Body of pancreas (tissue), 4 donors: ENCODE measurements around the gene MCM10.

Experiments
- CTCF ChIP-seq, 7 experiments: fragments of 450-650 bp in 4 of 7; fragments of 200-600 bp in 3 of 7; sonication (generic) in 3 of 7; IDR thresholded peaks; one replicate each; pipeline ENCODE4 v1.5.1; 2016 to 2019; ENCODE audit warnings: antibody characterized with exemption in 7 of 7
- POLR2A ChIP-seq, 3 donors: fragments of 450-650 bp; IDR thresholded peaks; one replicate each; pipeline ENCODE4 v1.6.1; 2016; ENCODE audit warnings: antibody characterized with exemption in 3 of 3, mild to moderate bottlenecking in 2 of 3

DNA sequence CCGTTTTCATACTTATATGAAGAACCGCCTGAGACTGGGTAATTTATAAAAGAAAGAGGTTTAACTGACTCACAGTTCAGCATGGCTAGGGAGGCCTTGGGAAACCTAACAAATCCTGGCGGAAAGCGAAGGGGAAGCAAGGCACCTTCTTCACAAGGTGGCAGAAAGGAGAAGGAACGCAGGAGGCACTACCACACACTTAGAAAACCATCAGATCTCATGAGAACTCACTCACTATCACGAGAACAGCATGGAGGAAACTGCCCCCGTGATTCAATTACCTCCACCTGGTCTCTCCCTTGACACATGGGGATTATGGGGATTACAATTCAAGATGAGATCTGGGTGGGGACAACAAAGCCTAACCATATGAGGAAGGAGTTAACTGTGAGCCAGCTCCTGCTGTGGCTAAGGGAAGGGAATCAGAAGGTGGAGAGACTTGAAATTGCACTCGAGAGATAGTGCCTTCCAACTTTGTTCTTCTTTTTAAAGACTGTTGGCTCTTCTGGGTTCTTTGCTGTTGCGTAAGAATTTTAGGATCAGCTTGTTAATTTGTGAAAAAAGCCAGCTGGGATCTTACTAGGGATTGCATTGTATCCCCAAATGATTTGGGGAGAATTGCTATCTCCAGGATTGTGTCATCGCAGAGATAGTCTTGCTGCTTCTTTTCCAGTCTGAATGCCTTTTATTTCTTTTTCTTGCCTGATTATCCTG, 40.4 kb upstream of the MCM10 start:
- TF ChIP-seq CTCF (IDR thresholded peaks at IDR 0.05) (no peak), POLR2A (IDR thresholded peaks at IDR 0.05) (no peak)
